Neural progenitor cell (in vitro differentiated cells): ENCODE data around the gene RANBP1. TPM values are rescaled to one million over a fixed set of nuclear protein-coding genes. Genes with fewer than 3 reads are reported as not detected.

ENCODE experiments used
- DNase-seq: peaks from one replicate; pipeline ENCODE4 v3.0.0-alpha.2; 2016; ENCODE audit warnings: low spot score
- H2AFZ ChIP-seq: fragments of 200-600 bp; sonication (generic); replicated peaks from 2 replicates; pipeline ENCODE4 v1.6.1; 2016; ENCODE audit warnings: antibody characterized with exemption
- H3F3A ChIP-seq: fragments of 200-600 bp; sonication (generic); 2 replicates; pipeline ENCODE4 v1.6.1; 2016; ENCODE audit warnings: antibody characterized with exemption, low read depth
- H3K27ac ChIP-seq: fragments of 200-600 bp; sonication (generic); 2 replicates; pipeline ENCODE4 v1.5.1; 2016; ENCODE audit warnings: mild to moderate bottlenecking
- H3K27me3 ChIP-seq: fragments of 200-600 bp; sonication (generic); 2 replicates; pipeline ENCODE4 v1.6.1; 2016; ENCODE audit warnings: mild to moderate bottlenecking, moderate library complexity
- H3K36me3 ChIP-seq: fragments of 200-600 bp; sonication (generic); 2 replicates; pipeline ENCODE4 v1.5.1; 2016
- H3K4me1 ChIP-seq: fragments of 200-600 bp; sonication (generic); 2 replicates; pipeline ENCODE4 v1.6.1; 2016; ENCODE audit warnings: mixed run types
- H3K4me2 ChIP-seq: fragments of 200-600 bp; sonication (generic); 2 replicates; pipeline ENCODE4 v1.6.1; 2016
- H3K4me3 ChIP-seq: fragments of 200-600 bp; sonication (generic); 2 replicates; pipeline ENCODE4 v1.5.1; 2016
- H3K79me2 ChIP-seq: fragments of 200-600 bp; sonication (generic); 2 replicates; pipeline ENCODE4 v1.6.1; 2016; ENCODE audit warnings: low read depth
- H3K9ac ChIP-seq: fragments of 200-600 bp; sonication (generic); 2 replicates; pipeline ENCODE4 v1.6.1; 2016
- H3K9me3 ChIP-seq: fragments of 200-600 bp; sonication (generic); 2 replicates; pipeline ENCODE4 v1.5.1; 2016; ENCODE audit warnings: low read depth
- H4K20me1 ChIP-seq: fragments of 200-600 bp; sonication (generic); 2 replicates; pipeline ENCODE4 v1.6.1; 2016; ENCODE audit warnings: low read depth
- H3K27ac Mint-ChIP-seq: 3 replicates; pipeline ENCODE4 v1.8.0; 2021; ENCODE audit warnings: mixed read lengths
- H3K27me3 Mint-ChIP-seq: 2 replicates; pipeline ENCODE4 v1.8.0; 2022; ENCODE audit warnings: low read depth, mild to moderate bottlenecking, inconsistent platforms, moderate library complexity, mixed read lengths; ENCODE audit not compliant: insufficient read depth
- H3K36me3 Mint-ChIP-seq: 3 replicates; pipeline ENCODE4 v1.8.0; 2021; ENCODE audit warnings: mixed read lengths
- H3K4me1 Mint-ChIP-seq: 3 replicates; pipeline ENCODE4 v1.8.0; 2021; ENCODE audit warnings: mixed read lengths
- H3K4me3 Mint-ChIP-seq: 3 replicates; pipeline ENCODE4 v1.8.0; 2021; ENCODE audit warnings: mild to moderate bottlenecking, moderate library complexity, mixed read lengths
- H3K9me3 Mint-ChIP-seq: 3 replicates; pipeline ENCODE4 v1.8.0; 2020; ENCODE audit warnings: mixed read lengths
- EZH2 ChIP-seq: fragments of 200-600 bp; sonication (generic); IDR thresholded peaks from 2 replicates; pipeline ENCODE4 v1.6.1; 2017; ENCODE audit warnings: antibody characterized with exemption, mild to moderate bottlenecking, moderate library complexity
- EZH2phosphoT487 ChIP-seq: fragments of 200-600 bp; sonication (generic); IDR thresholded peaks from 2 replicates; pipeline ENCODE4 v1.6.1; 2017; ENCODE audit warnings: antibody characterized with exemption
- total RNA-seq: library from RNA; depleted of rRNA; stranded (reverse); fragments of >200 nt; gene quantifications from 2 replicates; pipeline ENCODE4 v1.2.3, GENCODE V29; 2015; ENCODE audit warnings: low replicate concordance
- TF ChIP-seq, protein P1 (sequence below): fragments of 200-600 bp; sonication (generic); IDR thresholded peaks from 2 replicates; pipeline ENCODE4 v1.5.1; 2017; ENCODE audit warnings: antibody characterized with exemption, mild to moderate bottlenecking

Gene RANBP1
- total RNA-seq, 1 donor from 2014 or later: 918 TPM

DNA sequence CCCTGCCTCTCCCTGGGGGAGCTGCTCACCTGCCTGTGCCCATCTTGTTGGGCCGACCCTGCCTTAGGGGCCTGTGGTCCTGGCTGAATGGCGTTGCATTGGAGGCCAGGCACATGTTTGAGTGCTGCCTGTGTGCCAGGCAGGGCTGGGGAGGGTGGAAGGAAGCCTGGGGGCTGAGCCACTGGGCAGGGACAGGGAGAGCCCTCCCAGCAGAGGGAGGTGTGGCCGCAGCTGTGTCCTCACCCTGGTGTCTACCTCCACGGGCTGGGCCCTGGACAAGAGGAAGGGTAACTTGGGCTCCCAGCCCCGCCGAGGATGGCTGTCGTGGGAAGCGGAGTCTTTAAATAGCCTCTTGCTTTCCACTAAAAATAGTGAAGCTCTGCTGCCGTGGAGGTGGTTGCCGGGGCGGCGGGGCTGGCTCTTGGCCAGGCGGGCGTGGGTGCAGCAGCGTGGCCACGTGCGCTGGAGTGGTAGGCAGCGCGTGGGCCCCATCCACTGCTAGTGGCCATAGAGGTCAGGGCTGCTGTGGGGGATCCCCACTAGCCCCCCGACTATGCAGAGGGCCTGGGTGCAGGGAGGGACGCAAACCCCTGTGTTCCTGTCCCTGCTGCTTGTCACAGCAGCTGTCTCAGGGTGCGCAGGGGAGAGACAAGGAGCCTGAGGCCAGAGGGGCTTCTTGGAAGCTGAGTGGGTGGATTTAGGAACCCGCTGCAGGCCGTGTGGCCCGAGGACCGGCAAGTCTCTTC is 21.9 kb downstream of the RANBP1 start:
- DNase-seq: no peak
- Mint-ChIP-seq H3K4me1 (peaks cover 10% of the 10 kb centered on the region), H3K36me3 (no peaks in the 10 kb centered on the region), H3K27ac (peak overlapping the region; percentile 81), H3K27me3 (peaks cover 2% of the 10 kb centered on the region), H3K4me3 (no peak overlapping the region), H3K9me3 (no peaks in the 10 kb centered on the region)
- no peak overlapping the region for H3K4me3 ChIP-seq
- no peaks in the 10 kb centered on the region for H3K27me3 ChIP-seq
- no peaks in the 10 kb centered on the region for H3K36me3 ChIP-seq
- H3K27ac ChIP-seq: no peak overlapping the region
- peaks cover 61% of the 10 kb centered on the region for H4K20me1 ChIP-seq
- no peaks in the 10 kb centered on the region for H3K9me3 ChIP-seq
- no peak overlapping the region for H3K9ac ChIP-seq
- H3K4me1 ChIP-seq: peaks cover 1% of the 10 kb centered on the region
- no peak overlapping the region for H3K4me2 ChIP-seq
- no peak overlapping the region for H2AFZ ChIP-seq
- TF ChIP-seq EZH2phosphoT487: no peak
- TF ChIP-seq, protein P1, sequence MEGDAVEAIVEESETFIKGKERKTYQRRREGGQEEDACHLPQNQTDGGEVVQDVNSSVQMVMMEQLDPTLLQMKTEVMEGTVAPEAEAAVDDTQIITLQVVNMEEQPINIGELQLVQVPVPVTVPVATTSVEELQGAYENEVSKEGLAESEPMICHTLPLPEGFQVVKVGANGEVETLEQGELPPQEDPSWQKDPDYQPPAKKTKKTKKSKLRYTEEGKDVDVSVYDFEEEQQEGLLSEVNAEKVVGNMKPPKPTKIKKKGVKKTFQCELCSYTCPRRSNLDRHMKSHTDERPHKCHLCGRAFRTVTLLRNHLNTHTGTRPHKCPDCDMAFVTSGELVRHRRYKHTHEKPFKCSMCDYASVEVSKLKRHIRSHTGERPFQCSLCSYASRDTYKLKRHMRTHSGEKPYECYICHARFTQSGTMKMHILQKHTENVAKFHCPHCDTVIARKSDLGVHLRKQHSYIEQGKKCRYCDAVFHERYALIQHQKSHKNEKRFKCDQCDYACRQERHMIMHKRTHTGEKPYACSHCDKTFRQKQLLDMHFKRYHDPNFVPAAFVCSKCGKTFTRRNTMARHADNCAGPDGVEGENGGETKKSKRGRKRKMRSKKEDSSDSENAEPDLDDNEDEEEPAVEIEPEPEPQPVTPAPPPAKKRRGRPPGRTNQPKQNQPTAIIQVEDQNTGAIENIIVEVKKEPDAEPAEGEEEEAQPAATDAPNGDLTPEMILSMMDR: no peak
- no peak for TF ChIP-seq EZH2
- no peaks in the 10 kb centered on the region for H3F3A ChIP-seq
- H3K79me2 ChIP-seq: peaks cover 6% of the 10 kb centered on the region

DNA sequence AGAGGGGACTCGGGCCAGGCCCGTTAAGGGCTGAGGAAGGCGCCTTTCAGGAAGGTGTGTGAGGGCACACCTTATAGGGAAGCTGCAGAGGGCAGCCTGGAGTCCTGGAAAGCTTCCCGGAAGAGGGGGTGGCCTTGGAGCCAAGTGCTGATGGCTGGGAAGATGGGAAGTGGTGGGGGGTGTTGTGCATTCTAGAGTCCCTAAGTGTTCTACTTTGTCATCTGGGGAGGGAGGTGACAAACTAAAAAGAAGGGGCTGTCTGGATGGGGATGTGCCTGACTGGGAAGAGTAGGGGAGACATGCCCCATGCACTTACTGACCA is 22.5 kb downstream of the RANBP1 start:
- H3K27me3 ChIP-seq: no peaks in the 10 kb centered on the region
- TF ChIP-seq EZH2phosphoT487: no peak
- TF ChIP-seq EZH2: no peak
- TF ChIP-seq, protein P1: no peak
- H3K36me3 ChIP-seq: no peaks in the 10 kb centered on the region
- no peaks in the 10 kb centered on the region for H3K36me3 Mint-ChIP-seq
- H3K4me3 ChIP-seq: no peak overlapping the region
- no peak overlapping the region for H3K4me3 Mint-ChIP-seq
- peaks cover under 1% of the 10 kb centered on the region for H3K79me2 ChIP-seq
- DNase-seq: no peak
- no peak overlapping the region for H3K4me2 ChIP-seq
- H3K27ac ChIP-seq: no peak overlapping the region
- H3K9me3 Mint-ChIP-seq: no peaks in the 10 kb centered on the region
- H3K9me3 ChIP-seq: no peaks in the 10 kb centered on the region
- H4K20me1 ChIP-seq: peaks cover 57% of the 10 kb centered on the region
- H3F3A ChIP-seq: no peaks in the 10 kb centered on the region
- H3K4me1 Mint-ChIP-seq: peaks cover 4% of the 10 kb centered on the region
- H3K27me3 Mint-ChIP-seq: peaks cover 2% of the 10 kb centered on the region
- no peak overlapping the region for H3K27ac Mint-ChIP-seq
- no peak overlapping the region for H2AFZ ChIP-seq
- H3K9ac ChIP-seq: no peak overlapping the region
- H3K4me1 ChIP-seq: no peaks in the 10 kb centered on the region

DNA sequence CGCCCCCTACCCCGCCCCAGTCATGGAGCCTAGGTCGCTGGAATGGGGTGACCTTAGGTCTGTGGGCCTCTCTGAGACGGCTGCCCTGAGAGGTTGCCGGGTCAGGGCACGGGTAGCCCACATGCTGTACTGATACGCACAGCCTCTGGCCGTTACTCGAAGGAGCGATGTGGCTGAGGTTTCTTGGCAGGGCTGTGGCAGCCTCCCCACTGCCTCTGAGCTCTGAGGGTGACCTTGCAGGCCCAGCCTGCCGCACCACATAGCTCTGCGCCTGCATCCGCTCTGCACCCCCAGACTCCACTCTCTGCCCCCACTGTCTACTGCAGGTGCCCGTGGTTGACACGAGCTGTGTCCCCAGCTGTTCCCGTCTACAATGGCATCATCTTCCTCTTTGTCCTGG is 23.0 kb downstream of the RANBP1 start:
- Mint-ChIP-seq H3K4me1 (peaks cover 3% of the 10 kb centered on the region), H3K4me3 (no peak overlapping the region), H3K36me3 (no peaks in the 10 kb centered on the region), H3K9me3 (no peaks in the 10 kb centered on the region), H3K27ac (no peak overlapping the region), H3K27me3 (peaks cover 2% of the 10 kb centered on the region)
- no peak overlapping the region for H3K4me3 ChIP-seq
- no peak overlapping the region for H2AFZ ChIP-seq
- H3K27me3 ChIP-seq: no peaks in the 10 kb centered on the region
- H3K4me2 ChIP-seq: no peak overlapping the region
- no peaks in the 10 kb centered on the region for H3K4me1 ChIP-seq
- no peak for TF ChIP-seq EZH2
- TF ChIP-seq, protein P1: no peak
- no peaks in the 10 kb centered on the region for H3K9me3 ChIP-seq
- no peak for DNase-seq
- H4K20me1 ChIP-seq: peaks cover 55% of the 10 kb centered on the region
- H3K27ac ChIP-seq: no peak overlapping the region
- H3K9ac ChIP-seq: no peak overlapping the region
- H3K79me2 ChIP-seq: no peaks in the 10 kb centered on the region
- H3K36me3 ChIP-seq: no peaks in the 10 kb centered on the region
- H3F3A ChIP-seq: no peaks in the 10 kb centered on the region
